ENCODE measurements around the gene CDH23.

Gene CDH23

DNA sequence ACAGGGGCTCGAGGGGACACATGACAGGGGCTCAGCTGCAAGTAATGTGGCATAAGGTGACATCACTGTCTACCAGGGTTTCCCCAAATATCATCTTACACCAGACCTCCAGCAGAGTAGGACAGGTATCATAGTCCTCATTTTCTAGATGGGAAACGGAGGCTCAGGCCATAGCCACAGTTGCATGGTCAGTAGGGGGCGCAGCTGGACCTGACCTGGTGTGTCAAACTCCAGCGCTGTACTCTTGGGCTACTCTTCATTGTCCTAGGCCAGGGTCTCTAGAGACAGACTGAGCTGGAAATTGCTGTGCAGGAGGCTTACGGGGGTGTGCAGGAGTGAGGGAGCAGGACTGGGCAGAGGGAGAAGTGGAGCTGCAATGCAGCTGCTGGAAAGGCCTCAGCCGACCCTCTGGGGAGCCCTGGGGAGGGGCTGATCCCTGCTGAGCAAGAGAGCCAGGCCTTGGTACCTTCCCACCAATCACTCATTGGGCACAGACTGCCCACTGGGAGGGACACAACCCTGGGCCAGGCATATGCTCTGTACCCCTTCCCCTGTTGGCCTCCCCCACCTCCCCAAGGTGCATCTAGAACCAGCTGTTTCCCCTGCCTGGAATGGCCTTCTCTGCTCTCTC lies 89.9 kb downstream of the CDH23 start:
- no peak for DNase-seq (ENCODE audit: low read depth)

DNA sequence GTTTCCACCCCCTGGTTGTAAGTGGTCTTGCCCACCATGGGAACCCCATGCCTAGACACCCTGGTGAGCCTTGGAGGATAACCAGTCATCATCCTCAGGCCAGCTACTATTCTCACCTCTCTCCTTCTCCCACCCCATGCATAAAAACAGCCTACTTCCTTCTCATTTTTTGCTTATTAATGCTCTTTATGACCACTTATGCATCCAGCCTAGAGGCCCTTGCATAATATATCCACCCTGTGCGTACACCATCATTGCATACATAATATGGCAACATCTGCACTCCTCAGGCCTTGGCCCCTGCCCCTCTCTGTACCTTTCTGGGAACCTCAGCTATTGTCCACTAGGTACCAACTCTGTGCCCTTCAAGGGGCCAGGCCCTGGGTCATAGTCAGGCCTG lies 91.0 kb downstream of the CDH23 start:
- no peak for DNase-seq (ENCODE audit: low read depth)

DNA sequence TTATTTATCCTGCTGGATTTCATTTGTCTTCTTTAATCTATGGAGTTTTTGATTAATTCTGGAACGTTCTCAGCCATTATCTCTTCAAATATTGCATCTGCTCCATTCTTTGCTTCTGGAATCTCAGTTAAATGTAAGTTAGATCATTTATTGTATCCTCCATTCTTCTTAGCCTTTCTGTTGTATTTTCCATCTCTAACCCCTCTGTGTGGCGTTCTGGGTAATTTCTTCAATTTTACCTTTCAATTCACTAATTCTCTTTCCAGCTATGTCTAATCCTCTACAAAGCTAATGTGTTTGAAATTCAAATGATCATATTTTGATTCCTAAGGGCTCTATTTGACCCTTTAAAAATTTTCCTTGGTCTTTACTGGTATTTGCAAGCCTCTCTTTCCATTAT lies 92.4 kb downstream of the CDH23 start:
- DNase-seq (ENCODE audit: low read depth) = no peak

DNA sequence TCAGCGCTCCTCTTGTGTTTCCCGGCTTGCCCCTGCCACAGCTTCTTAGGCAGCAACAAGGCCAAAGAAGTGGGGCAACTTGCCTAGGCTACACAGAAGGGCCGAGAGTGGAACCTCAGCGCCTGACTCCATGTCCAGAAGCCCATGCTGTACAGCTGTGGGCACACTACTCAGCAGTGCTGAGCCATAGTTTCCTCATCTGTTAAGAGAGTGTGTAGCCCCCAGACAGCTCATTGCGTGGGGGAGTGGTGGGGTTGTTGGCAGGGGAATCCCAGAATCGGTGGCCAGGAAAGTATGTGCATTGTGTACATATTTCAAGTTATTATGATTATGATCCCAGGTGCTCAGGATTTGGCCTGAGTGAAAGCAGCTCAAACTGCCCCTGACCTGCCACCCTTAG lies 96.2 kb downstream of the CDH23 start:
- DNase-seq (ENCODE audit: low read depth) = no peak

DNA sequence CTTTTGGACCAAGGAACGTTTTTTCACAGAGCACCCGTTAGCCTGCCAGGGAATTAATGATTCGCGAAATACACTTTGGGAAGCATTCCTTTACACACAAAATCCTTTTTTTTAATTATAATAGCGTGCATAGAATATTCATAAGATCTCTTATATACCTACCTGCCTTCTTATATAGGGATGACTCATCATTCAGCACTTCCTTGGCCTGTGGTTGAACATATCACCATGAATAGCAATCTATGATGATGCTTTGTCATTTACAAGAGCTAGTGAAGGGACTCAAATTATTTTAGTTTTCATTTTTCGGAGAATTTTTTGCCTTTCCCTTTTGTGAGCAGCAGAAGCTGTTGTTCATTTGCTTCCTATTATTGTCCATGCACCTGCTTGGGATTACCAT lies 97.0 kb downstream of the CDH23 start:
- no peak for DNase-seq (ENCODE audit: low read depth)

DNA sequence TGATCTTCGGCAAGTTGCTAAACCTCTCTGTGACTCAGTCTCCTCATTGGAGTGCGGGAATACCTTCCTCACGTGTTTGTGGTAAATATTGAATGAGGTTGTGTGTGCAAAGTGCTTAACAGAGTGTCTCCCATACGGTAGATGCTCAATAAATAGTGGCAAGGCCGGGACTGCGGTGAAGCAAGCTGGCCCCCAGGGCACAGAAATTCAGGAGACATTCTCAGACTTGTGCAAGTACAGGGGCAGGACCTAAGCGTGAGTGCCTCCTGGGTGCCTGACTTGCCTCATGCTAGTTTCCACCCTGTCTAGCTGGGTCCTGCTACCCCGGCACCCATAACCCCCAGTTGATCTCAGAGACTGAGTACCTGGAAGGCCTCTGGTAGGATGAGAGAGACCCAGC lies 97.8 kb downstream of the CDH23 start:
- no peak for DNase-seq (ENCODE audit: low read depth)

DNA sequence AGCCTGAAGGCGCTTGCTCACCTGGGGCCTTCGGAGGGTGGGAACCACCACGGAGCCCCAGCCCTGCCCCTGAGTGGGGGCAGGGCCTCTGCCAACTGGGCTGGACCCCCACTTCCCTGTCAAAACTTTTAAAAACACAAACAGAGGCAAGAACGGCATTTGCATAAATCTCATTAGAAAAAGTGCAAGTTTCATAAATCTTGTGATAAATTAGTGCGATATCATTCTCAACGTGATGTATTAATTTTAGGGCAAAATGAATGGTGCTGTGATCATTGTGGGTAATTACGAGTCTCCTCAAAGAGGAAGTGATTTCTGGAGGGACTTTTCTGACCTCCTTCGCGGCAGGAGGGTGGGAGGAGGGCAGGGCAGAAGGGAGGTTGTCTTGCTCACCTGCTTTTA lies 98.3 kb downstream of the CDH23 start:
- DNase-seq (ENCODE audit: low read depth) = no peak

DNA sequence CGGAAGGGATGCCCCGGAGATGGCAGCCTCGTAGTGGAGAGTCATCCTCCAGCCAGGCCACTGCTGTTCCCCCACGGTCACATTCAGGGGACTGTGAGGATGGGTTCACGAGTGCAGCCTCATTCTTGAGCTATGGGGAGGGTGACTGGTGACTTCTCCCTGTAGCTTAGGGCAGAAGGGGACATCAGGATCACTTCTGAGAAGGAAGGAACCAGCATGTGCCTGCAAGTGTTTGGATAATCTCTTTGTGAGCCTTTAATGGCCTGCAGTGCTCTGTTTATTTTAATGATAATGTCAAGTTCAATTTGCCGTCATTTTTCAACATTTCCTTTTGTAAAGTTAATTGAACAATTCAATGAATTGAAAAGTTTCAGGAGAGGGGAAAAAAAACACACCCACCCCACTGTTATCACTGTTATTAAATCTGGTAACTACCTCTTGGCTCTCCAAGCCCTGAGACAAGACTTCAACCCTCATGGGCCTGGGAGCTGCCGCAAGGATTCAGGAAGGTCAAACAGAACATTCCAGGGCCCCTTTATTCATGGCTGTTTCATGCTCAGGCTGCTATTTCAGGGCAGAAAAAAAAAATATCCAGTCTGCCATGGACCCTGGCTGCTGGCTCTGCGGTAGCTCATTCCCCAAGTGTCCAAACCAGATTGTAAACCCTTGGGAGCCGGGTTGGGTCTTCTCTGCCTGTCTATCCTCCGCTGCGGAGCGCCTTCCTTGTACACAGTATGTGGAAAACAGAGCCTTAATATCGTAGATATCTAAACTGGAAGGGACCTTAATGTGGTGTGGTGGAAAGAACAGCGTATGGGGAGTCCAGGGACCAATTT lies 100.4 kb downstream of the CDH23 start:
- no peak for DNase-seq (ENCODE audit: low read depth)

DNA sequence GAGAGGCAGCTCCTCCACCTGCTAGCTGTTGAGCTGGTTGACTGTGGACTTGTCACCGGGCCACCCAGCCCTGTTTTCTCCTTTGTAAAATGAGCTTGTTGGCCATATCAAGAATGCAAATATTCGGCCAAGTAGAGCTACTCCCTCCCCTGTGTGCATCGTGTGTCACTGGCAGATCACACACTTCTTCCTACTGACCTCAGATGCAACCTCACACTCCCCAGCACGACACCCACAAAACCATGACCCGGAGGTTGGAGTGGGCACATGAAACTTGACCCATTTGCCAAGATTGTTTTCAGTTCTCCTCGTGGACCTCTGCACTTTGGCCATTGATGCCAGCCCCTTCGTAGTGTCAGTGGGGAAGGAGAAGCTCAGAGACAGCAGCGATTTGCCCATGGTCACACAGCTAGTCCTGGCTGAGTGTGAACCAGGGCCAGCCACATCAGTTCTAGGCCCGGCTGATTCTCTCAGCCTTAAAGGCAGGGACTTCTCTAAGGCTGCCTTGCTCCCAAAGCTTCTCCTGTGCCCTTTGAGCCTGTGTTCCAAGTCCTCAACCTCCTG lies 101.1 kb downstream of the CDH23 start:
- no peak for DNase-seq (ENCODE audit: low read depth)

DNA sequence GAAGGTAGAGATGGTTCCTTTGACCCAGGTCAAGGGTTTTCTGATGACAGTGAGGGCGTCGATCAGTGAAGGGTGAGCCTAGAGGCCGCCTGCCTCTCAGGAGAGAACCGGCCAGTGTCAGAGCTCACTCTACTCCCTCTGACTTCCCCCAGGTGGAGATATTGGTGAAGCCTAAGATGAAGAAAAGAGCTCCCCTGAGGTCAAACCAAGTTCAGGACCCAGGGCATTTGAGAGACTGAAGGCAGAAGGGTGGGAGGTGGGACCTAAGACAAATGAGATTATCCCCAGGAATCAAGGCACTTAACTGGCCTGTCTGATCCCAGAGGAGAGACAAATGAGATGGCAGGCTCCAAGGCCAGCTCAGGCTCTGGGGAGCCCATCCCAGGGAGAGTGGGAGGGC lies 104.7 kb downstream of the CDH23 start:
- DNase-seq (ENCODE audit: low read depth) = no peak

DNA sequence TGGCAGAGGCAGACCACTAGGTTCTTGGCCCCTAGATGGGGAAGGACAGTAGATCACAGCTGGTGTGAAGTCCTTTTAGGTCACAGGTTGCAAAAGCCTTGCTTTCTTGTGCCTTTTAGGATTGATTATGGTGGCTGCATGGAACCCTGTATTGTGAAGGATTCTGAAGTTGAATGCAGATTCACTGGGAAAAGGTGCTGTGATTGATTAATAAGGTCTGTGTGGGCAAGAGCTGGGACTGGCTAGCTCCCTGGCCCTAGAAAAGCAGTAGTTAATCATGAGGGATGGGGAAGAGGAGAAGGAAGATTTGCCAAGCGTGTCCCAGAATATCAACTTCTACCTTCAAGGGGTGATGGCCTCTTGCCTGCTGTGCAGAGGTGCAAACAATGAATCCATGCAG lies 105.5 kb downstream of the CDH23 start:
- no peak for DNase-seq (ENCODE audit: low read depth)

DNA sequence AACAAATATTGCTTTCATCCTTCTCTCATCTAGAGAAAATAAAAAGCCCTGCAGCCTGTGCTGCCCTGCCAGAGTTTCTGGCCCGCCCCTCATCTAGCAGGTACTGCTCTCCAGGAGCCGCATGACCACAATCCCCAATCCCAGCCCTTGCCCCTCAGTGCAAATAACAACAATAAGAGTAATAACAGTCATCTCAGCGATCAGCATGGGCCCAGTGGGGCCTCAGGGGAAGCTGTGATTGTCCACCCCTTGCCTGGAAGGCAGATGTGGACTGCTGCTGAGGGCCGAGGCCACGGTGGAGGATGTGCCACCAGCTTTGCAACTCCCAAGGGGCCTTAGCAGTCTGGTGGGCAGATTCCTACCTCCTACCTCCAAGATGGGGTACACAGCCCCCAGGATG lies 106.1 kb downstream of the CDH23 start:
- no peak for DNase-seq (ENCODE audit: low read depth)

DNA sequence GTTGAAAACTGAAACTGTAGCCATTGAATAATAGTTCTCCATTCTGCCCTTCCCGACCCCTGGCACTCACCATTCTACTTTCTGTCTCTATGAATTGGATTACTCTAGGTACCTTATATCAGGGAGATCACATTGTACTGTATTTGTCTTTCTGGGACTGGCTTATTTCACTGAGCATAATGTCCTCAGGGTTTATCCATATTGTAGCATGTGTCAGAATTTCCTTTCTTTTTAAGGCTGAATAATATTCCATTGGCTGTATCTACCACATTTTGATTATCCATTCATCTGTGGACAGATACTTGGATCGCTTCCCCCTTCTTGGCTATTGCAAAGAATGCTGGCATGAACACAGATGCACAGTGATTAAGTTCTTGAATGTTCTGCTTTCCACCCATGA lies 107.4 kb downstream of the CDH23 start:
- no peak for DNase-seq (ENCODE audit: low read depth)

DNA sequence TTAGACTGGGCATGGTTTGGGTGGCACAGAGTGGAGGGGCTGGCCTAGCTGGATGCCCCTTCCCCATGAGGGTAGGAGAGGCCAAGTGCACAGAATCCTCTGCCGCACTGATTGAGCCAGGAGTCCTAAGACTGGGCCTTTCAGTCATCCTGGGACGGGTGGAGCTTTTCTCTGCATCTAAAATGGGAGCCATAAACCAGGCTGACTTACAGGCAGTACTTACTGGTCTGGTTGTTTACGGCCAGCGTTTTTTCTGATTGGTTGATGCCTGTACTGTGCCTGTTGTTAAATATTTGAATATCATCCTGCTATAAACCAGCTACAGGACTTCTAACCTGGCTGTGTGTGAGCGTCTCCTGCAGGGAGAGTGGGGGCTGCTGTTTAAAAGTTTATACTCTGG lies 107.8 kb downstream of the CDH23 start:
- DNase-seq (ENCODE audit: low read depth) = no peak

DNA sequence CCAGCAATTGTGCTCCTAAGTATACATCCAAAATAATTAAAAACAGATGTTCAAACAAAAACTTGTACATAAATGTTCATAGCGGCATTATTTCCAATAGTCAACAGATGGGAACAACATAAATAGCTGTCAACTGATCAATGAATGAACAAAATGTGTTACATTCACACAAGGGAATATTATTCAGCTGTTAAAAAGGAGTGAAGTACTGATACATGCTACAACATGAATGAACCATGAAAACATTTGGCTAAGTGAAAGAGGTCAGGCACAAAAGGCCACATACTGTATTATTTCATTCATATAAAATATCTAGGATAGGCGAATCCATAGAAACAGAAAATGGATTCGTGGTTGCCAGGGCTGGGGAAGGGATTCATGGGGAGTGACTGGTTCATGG lies 109.1 kb downstream of the CDH23 start:
- no peak for DNase-seq (ENCODE audit: low read depth)

DNA sequence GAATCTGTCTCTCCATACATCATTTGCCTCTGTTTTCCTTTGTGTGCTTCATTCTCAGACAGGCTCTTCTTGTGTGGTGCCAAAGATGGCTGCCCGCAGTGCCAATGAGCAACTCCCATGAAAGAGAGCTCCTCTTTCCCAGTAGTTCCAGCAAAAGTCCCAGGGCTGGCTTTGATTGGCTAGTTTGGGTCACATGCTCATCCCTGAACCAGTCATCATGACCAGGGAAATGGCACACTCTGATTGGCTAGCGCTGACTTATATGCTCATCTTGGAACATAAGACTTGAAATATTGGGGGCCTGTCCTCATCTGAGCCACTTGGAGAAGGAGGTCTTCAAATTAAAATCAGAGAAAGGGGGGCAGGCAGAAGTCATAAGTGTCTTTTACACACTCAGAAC lies 112.7 kb downstream of the CDH23 start:
- DNase-seq (ENCODE audit: low read depth) = no peak

DNA sequence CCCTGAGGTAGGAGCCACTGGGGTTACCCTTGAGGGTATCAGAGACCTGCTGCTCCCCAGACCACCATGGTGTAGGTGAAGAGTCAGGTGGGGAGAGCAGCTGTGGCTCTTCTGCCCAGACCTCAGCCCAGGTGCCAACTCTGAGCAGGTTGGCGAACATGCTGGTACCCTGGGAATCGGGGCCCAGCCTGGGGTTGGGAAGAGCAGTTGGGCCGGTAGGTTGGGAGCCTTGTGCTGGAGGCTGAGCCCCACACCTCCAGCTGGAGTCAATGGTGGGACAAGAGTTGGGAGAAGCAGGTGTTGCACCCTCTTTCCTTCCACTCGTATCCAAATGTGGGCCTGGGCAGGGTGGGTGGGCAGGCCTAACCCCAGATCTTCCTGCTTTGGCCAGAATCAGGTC lies 114.5 kb downstream of the CDH23 start:
- DNase-seq (ENCODE audit: low read depth) = no peak

DNA sequence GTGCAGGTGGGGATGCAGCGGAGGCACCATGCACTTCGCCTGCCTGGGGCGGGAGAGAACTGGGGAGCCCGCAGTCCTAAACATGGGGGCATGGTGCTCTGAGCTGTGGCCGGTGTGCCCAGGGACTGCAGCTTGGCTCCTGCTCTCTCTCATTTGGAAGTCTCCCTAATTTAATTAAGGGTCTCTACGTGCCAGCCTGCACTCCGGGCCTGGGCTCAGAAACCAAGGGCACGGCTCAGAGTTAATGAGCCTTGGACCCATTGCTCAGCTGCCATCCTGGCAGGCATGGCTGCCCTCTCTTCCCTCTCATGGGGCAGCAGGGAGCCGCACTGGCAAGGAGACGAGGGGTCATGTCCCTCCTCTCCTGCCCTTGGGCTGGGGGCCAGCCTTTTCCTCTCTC lies 115.6 kb downstream of the CDH23 start:
- DNase-seq (ENCODE audit: low read depth) = no peak

DNA sequence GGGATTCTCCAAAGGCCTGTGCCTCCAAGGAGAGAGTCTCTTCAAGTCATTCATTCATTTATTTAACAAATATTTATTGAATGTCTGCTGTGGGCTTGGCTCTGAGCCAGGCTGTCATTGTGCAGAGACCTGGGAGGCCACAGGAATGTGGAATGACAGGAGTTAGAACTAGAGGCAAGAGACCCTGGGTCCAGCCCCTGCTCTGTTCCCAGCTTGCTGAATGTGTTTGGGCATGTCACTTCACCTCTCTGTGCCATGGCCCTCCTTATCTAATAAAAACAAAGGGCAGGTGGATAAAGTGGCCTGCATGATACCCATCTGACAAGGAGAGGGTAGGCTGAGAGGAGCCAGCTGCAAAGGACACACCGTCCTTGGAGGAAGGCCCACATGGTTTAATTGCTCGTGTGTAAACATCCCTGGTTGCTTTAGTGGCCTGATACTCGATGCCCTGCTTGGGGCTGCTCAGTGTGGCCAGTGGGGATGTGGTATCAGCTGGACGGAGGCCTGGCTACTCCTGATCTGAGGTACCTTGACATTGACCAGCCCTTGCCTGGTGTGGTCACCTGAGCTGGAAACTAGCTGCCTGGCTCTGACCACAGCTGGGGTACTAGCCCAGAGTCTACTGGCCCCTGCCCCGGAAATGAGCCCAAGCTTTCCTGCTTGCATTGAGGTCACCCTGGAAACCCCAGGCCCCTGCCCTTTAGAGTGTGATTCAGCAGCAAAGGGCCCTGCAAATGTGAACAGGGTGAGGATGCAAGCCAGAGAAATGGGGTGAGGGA lies 116.2 kb downstream of the CDH23 start:
- DNase-seq (ENCODE audit: low read depth) = no peak

DNA sequence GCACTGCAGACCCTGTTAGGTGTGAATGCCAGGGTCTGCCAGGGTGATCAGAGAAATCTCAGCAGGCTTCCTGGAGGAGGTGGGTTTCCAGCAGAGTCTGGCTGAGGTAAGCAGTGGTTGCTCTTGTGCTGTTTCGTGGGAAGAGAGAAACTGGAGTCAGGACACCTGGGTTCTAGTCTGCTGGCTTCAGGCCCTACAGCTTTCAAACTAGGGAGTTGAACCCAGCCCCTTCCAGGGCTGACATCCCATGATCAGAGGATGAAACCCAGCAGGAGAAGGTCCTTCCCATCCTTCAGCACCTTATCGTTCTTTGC lies 116.8 kb downstream of the CDH23 start:
- no peak for DNase-seq (ENCODE audit: low read depth)

DNA sequence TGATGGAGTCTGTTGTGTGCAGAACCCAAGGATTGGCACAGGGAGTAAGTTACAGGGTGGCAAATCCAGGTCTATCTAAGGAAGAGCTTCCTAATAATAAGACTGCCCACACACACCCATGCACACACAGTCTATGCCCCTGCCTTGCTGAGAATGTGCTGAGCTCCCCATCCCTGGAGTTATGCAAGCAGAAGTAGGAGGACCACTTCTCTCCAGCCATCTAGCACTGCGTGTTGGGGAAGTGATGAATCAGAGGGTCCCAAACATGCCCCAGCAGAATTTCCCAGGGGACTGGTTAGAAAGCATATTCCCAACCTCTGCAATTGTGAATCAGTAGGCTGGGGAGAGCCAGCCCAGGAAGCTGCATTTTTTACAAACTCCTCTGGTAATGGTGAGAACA lies 117.2 kb downstream of the CDH23 start:
- no peak for DNase-seq (ENCODE audit: low read depth)

DNA sequence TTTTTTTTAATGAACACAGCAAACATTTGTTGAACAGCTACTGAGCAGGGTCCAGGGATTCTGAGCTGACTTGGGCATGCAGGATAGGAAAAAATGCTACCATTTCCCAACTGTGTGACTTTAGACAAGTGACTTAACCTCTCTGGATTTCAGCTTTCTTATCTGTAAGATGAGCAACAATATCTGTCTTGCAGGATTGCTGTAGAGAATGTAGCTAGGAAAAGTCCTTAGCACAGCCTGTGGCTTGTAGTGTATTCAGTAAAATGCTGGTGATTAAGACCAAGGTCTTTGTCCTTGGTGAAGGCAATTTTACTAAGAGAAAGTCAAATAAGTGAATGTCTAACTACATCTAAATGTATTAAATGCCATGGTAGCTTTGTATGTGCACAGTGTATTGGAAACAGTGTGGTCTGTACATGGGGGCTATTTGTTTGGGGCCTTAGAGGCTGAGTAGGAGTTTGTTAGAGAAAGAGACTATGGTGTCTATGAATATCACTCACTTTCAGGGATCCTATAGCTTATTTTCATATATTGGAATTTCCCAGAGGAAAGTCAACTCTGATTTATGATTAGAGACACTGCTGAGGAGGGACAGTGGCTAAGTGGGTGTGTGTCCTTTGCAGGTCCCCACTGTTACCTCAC lies 118.9 kb downstream of the CDH23 start:
- no peak for DNase-seq (ENCODE audit: low read depth)
